ENCODE measurements around the gene MLLT1. TPM values are rescaled to one million over a fixed set of nuclear protein-coding genes. Genes with fewer than 3 reads are reported as not detected.

Gene MLLT1
- total RNA-seq (10 to 100 TPM; 18.9 to 57.2 (median 41.3) TPM), polyA plus RNA-seq (10 to 100 TPM; 10.1 to 20.6 (median 15.0) TPM)
- long read RNA-seq, donor 1, full-length matches to known transcripts, result 3 of 3 reads
- long read RNA-seq, donor 1, partial matches to known transcripts, result 0 of 3 reads
- long read RNA-seq, donor 1, other reads (novel, unspliced or antisense), result 0 of 3 reads
- long read RNA-seq, donor 2, full-length matches to known transcripts, result 2 of 2 reads
- long read RNA-seq, donor 2, partial matches to known transcripts, result 0 of 2 reads
- long read RNA-seq, donor 2, other reads (novel, unspliced or antisense), result 0 of 2 reads

- H3K27ac ChIP-seq, result peak within 1 kb of the TSS; percentile 22 to 90 (median 76)
- intact Hi-C loops (cut with DNase I; ENCODE audit: low total_unique reads), result loop anchor here (5.0 kb wide), 1 partner anchor 63 kb away; no protein-coding TSS in a partner anchor
- H3K4me1 ChIP-seq, result peaks cover 26 to 49% (median 46%) of the 10 kb centered on the region in 6 donors
- peak; percentile 99 for DNase-seq
- peaks cover 0 to 3% (median 0%) of the 10 kb centered on the region in 8 donors for H3K9me3 ChIP-seq
- TF ChIP-seq CTCF (IDR thresholded peaks at IDR 0.05 in 8 of 11, conservative IDR thresholded peaks at IDR 0.05 in 3 of 11) (peak in 9 of 11 experiments; percentile 18 to 95 (median 92)), POLR2A (IDR thresholded peaks at IDR 0.05) (no peak), POLR2AphosphoS5 (IDR thresholded peaks at IDR 0.05) (peak; percentile 54 to 85 (median 78))
- H3K27me3 ChIP-seq (replicated peaks in 1 of 7), result no peaks in the 10 kb centered on the region
- peaks cover 0 to 13% (median 0%) of the 10 kb centered on the region in 6 donors for H3K36me3 ChIP-seq
- WGBS, 5 donors, result 5 to 15% (median 8%) methylated on average over 21 to 66 of the region's 66 CpGs
- H3K4me3 ChIP-seq, result peak within 1 kb of the TSS; percentile 60 to 91 (median 70)
Measured at GRCh38 chr19:6279931-6280591, at the start of gene MLLT1. Gene MLLT1 (minus strand): TSS chr19:6279975. CDS start chr19:6279784, 191 bp downstream.

- Histone ChIP-seq H3K4me3 (no peak overlapping the region), H3K4me1 (no peaks in the 10 kb centered on the region), H3K27me3 (replicated peaks in 1 of 7) (peaks cover 0 to 3% (median 0%) of the 10 kb centered on the region in 7 donors), H3K36me3 (no peaks in the 10 kb centered on the region), H3K9me3 (no peaks in the 10 kb centered on the region), H3K27ac (no peak overlapping the region)
- intact Hi-C loops (cut with DNase I; ENCODE audit: low total_unique reads), result no loop called here
- no peak for DNase-seq
- TF ChIP-seq CTCF (IDR thresholded peaks at IDR 0.05 in 8 of 11, conservative IDR thresholded peaks at IDR 0.05 in 3 of 11) (no peak), POLR2AphosphoS5 (IDR thresholded peaks at IDR 0.05) (no peak), POLR2A (IDR thresholded peaks at IDR 0.05) (no peak)
- whole genome bisulfite sequencing, 5 donors, result 81 to 89% (median 84%) methylated on average over 5 of the region's 5 CpGs
Measured at GRCh38 chr19:6326815-6327214, 47.0 kb upstream of the MLLT1 start.

GRCh38 chr19:6325614-6326013 lies 45.8 kb upstream of the MLLT1 start:
- intact Hi-C loops (cut with DNase I; ENCODE audit: low total_unique reads), result no loop called here
- Histone ChIP-seq H3K27ac (no peak overlapping the region), H3K4me1 (no peaks in the 10 kb centered on the region), H3K36me3 (no peaks in the 10 kb centered on the region), H3K27me3 (replicated peaks in 1 of 7) (peaks cover 0 to 11% (median 0%) of the 10 kb centered on the region in 7 donors), H3K9me3 (no peaks in the 10 kb centered on the region), H3K4me3 (no peak overlapping the region)
- no peak for DNase-seq
- TF ChIP-seq POLR2AphosphoS5 (IDR thresholded peaks at IDR 0.05) (no peak), CTCF (IDR thresholded peaks at IDR 0.05 in 8 of 11, conservative IDR thresholded peaks at IDR 0.05 in 3 of 11) (no peak), POLR2A (IDR thresholded peaks at IDR 0.05) (no peak)
- 64 to 85% (median 75%) methylated on average over 4 of the region's 4 CpGs for WGBS, 5 donors

- no peaks in the 10 kb centered on the region for H3K4me1 ChIP-seq
- no peaks in the 10 kb centered on the region for H3K36me3 ChIP-seq
- intact Hi-C loops (cut with DNase I; ENCODE audit: low total_unique reads), result no loop called here
- WGBS, 5 donors, result 42 to 61% (median 49%) methylated on average over 4 of the region's 4 CpGs
- H3K27me3 ChIP-seq (replicated peaks in 1 of 7), result peaks cover 0 to 16% (median 3%) of the 10 kb centered on the region in 7 donors
- H3K27ac ChIP-seq, result no peak overlapping the region
- no peak for TF ChIP-seq POLR2A (IDR thresholded peaks at IDR 0.05)
- no peak for TF ChIP-seq POLR2AphosphoS5 (IDR thresholded peaks at IDR 0.05)
- no peak for TF ChIP-seq CTCF (IDR thresholded peaks at IDR 0.05 in 8 of 11, conservative IDR thresholded peaks at IDR 0.05 in 3 of 11)
- no peaks in the 10 kb centered on the region for H3K9me3 ChIP-seq
- no peak for DNase-seq
- H3K4me3 ChIP-seq, result no peak overlapping the region
Measured at GRCh38 chr19:6324757-6325156, 45.0 kb upstream of the MLLT1 start.
